ENCODE measurements around the gene SLC6A12.
A peak's percentile ranks its signal among the peaks of the same experiment; 100 is the strongest.

SLC6A12 gene

GRCh38 chr12:214003-214741 lies at the start of gene SLC6A12:
TSS of gene SLC6A12 (minus strand) at chr12:214157. CDS start at chr12:209986, 4,171 bp downstream.
- DNase-seq: no peak
- Mint-ChIP-seq H3K27ac (peak within 1 kb of the TSS; percentile 32), H3K9me3 (no peaks in the 10 kb centered on the region), H3K4me1 (ENCODE audit: low read depth) (peaks cover 5% of the 10 kb centered on the region), H3K36me3 (ENCODE audit: low read depth) (no peaks in the 10 kb centered on the region), H3K4me3 (no peak within 1 kb of the TSS), H3K27me3 (peaks cover 50% of the 10 kb centered on the region)

- H3K27me3 Mint-ChIP-seq: peaks cover 14% of the 10 kb centered on the region
- no peak overlapping the region for H3K4me3 Mint-ChIP-seq
- H3K36me3 Mint-ChIP-seq (ENCODE audit: low read depth): no peaks in the 10 kb centered on the region
- peaks cover 13% of the 10 kb centered on the region for H3K4me1 Mint-ChIP-seq (ENCODE audit: low read depth)
- no peak overlapping the region for H3K27ac Mint-ChIP-seq
- no peaks in the 10 kb centered on the region for H3K9me3 Mint-ChIP-seq
- DNase-seq: no peak
Observed at GRCh38 chr12:263574-263973, 49.6 kb upstream of the SLC6A12 start.

- no peaks in the 10 kb centered on the region for H3K36me3 Mint-ChIP-seq (ENCODE audit: low read depth)
- no peak for DNase-seq
- H3K9me3 Mint-ChIP-seq: no peaks in the 10 kb centered on the region
- H3K4me1 Mint-ChIP-seq (ENCODE audit: low read depth): peaks cover 13% of the 10 kb centered on the region
- peaks cover 22% of the 10 kb centered on the region for H3K27me3 Mint-ChIP-seq
- H3K27ac Mint-ChIP-seq: no peak within 1 kb of the TSS
- no peak within 1 kb of the TSS for H3K4me3 Mint-ChIP-seq
Observed at GRCh38 chr12:262817-263216, 48.9 kb upstream of the SLC6A12 start, which contains the start of gene SLC6A13. TSS of gene SLC6A13 (minus strand) at chr12:262836. CDS start at chr12:260052, 2,784 bp downstream.

GRCh38 chr12:262113-262512 lies 48.2 kb upstream of the SLC6A12 start:
- no peak overlapping the region for H3K4me3 Mint-ChIP-seq
- H3K4me1 Mint-ChIP-seq (ENCODE audit: low read depth): peaks cover 13% of the 10 kb centered on the region
- no peak for DNase-seq
- no peaks in the 10 kb centered on the region for H3K9me3 Mint-ChIP-seq
- no peaks in the 10 kb centered on the region for H3K36me3 Mint-ChIP-seq (ENCODE audit: low read depth)
- peaks cover 29% of the 10 kb centered on the region for H3K27me3 Mint-ChIP-seq
- no peak overlapping the region for H3K27ac Mint-ChIP-seq

- Mint-ChIP-seq H3K27me3 (peaks cover 57% of the 10 kb centered on the region), H3K4me1 (ENCODE audit: low read depth) (no peaks in the 10 kb centered on the region), H3K27ac (no peak overlapping the region), H3K9me3 (no peaks in the 10 kb centered on the region), H3K36me3 (ENCODE audit: low read depth) (no peaks in the 10 kb centered on the region), H3K4me3 (no peak overlapping the region)
- DNase-seq: no peak
Observed at GRCh38 chr12:257521-258321, 43.8 kb upstream of the SLC6A12 start.

- no peak overlapping the region for H3K4me3 Mint-ChIP-seq
- no peaks in the 10 kb centered on the region for H3K36me3 Mint-ChIP-seq (ENCODE audit: low read depth)
- no peak overlapping the region for H3K27ac Mint-ChIP-seq
- DNase-seq: no peak
- H3K27me3 Mint-ChIP-seq: peaks cover 55% of the 10 kb centered on the region
- no peaks in the 10 kb centered on the region for H3K9me3 Mint-ChIP-seq
- no peaks in the 10 kb centered on the region for H3K4me1 Mint-ChIP-seq (ENCODE audit: low read depth)
Observed at GRCh38 chr12:256958-257357, 43.0 kb upstream of the SLC6A12 start.

GRCh38 chr12:256225-256624 lies 42.3 kb upstream of the SLC6A12 start:
- DNase-seq: no peak
- H3K36me3 Mint-ChIP-seq (ENCODE audit: low read depth): no peaks in the 10 kb centered on the region
- H3K27me3 Mint-ChIP-seq: peaks cover 54% of the 10 kb centered on the region
- no peak overlapping the region for H3K4me3 Mint-ChIP-seq
- no peaks in the 10 kb centered on the region for H3K9me3 Mint-ChIP-seq
- no peak overlapping the region for H3K27ac Mint-ChIP-seq
- no peaks in the 10 kb centered on the region for H3K4me1 Mint-ChIP-seq (ENCODE audit: low read depth)

- Mint-ChIP-seq H3K27ac (no peak overlapping the region), H3K9me3 (no peaks in the 10 kb centered on the region), H3K36me3 (ENCODE audit: low read depth) (no peaks in the 10 kb centered on the region), H3K4me3 (no peak overlapping the region), H3K4me1 (ENCODE audit: low read depth) (no peaks in the 10 kb centered on the region), H3K27me3 (peaks cover 53% of the 10 kb centered on the region)
- no peak for DNase-seq
Observed at GRCh38 chr12:254912-255311, 41.0 kb upstream of the SLC6A12 start.

- H3K4me3 Mint-ChIP-seq: no peak overlapping the region
- no peak overlapping the region for H3K27ac Mint-ChIP-seq
- DNase-seq: no peak
- H3K9me3 Mint-ChIP-seq: no peaks in the 10 kb centered on the region
- peaks cover 47% of the 10 kb centered on the region for H3K27me3 Mint-ChIP-seq
- H3K4me1 Mint-ChIP-seq (ENCODE audit: low read depth): no peaks in the 10 kb centered on the region
- H3K36me3 Mint-ChIP-seq (ENCODE audit: low read depth): no peaks in the 10 kb centered on the region
Observed at GRCh38 chr12:254039-254438, 40.1 kb upstream of the SLC6A12 start.

GRCh38 chr12:253116-253831 lies 39.3 kb upstream of the SLC6A12 start:
- Mint-ChIP-seq H3K4me3 (no peak overlapping the region), H3K4me1 (ENCODE audit: low read depth) (no peaks in the 10 kb centered on the region), H3K9me3 (peaks cover 1% of the 10 kb centered on the region), H3K27ac (no peak overlapping the region), H3K27me3 (peaks cover 42% of the 10 kb centered on the region), H3K36me3 (ENCODE audit: low read depth) (no peaks in the 10 kb centered on the region)
- no peak for DNase-seq

GRCh38 chr12:252636-253035 lies 38.7 kb upstream of the SLC6A12 start:
- H3K4me3 Mint-ChIP-seq: no peak overlapping the region
- H3K27ac Mint-ChIP-seq: no peak overlapping the region
- H3K36me3 Mint-ChIP-seq (ENCODE audit: low read depth): no peaks in the 10 kb centered on the region
- H3K9me3 Mint-ChIP-seq: peaks cover 6% of the 10 kb centered on the region
- no peak for DNase-seq
- H3K4me1 Mint-ChIP-seq (ENCODE audit: low read depth): no peaks in the 10 kb centered on the region
- peaks cover 36% of the 10 kb centered on the region for H3K27me3 Mint-ChIP-seq

GRCh38 chr12:247271-247670 lies 33.3 kb upstream of the SLC6A12 start:
- Mint-ChIP-seq H3K27ac (no peak overlapping the region), H3K4me1 (ENCODE audit: low read depth) (no peaks in the 10 kb centered on the region), H3K27me3 (peaks cover 15% of the 10 kb centered on the region), H3K36me3 (ENCODE audit: low read depth) (no peaks in the 10 kb centered on the region), H3K9me3 (peaks cover 18% of the 10 kb centered on the region), H3K4me3 (no peak overlapping the region)
- no peak for DNase-seq

GRCh38 chr12:243381-243780 lies 29.4 kb upstream of the SLC6A12 start:
- DNase-seq: no peak
- H3K27me3 Mint-ChIP-seq: peaks cover 19% of the 10 kb centered on the region
- H3K4me3 Mint-ChIP-seq: no peak overlapping the region
- no peaks in the 10 kb centered on the region for H3K4me1 Mint-ChIP-seq (ENCODE audit: low read depth)
- peaks cover 17% of the 10 kb centered on the region for H3K9me3 Mint-ChIP-seq
- H3K36me3 Mint-ChIP-seq (ENCODE audit: low read depth): no peaks in the 10 kb centered on the region
- H3K27ac Mint-ChIP-seq: no peak overlapping the region

- Mint-ChIP-seq H3K4me3 (no peak overlapping the region), H3K4me1 (ENCODE audit: low read depth) (no peaks in the 10 kb centered on the region), H3K36me3 (ENCODE audit: low read depth) (no peaks in the 10 kb centered on the region), H3K27ac (no peak overlapping the region), H3K9me3 (peaks cover 12% of the 10 kb centered on the region), H3K27me3 (peaks cover 19% of the 10 kb centered on the region)
- DNase-seq: no peak
Observed at GRCh38 chr12:242496-242895, 28.5 kb upstream of the SLC6A12 start.

All from activated T-cell treated with anti-CD3 and anti-CD28 coated beads, Interleukin-2, amount 50 U/mL, for 24 hours (primary cell).